Measurements from ENCODE around the gene APH1A. TPM values are rescaled to one million over a fixed set of nuclear protein-coding genes. Genes with fewer than 3 reads are reported as not detected.

The APH1A gene
- total and polyA plus RNA-seq, 2 of the 13 experiments (the other 11 are each of a cell fraction or from before 2014, with no cell fraction given) = 114 to 130 TPM

GRCh38 chr1:150280138-150280707 lies 11.4 kb upstream of the APH1A start (continued):
- TF ChIP-seq SP1 (IDR thresholded peaks at IDR 0.05) = no peak
- TF ChIP-seq SP1 (CRISPR knock-in tag; IDR thresholded peaks at IDR 0.05) = 0 out of 2 replicates have a peak, but pooled peaks have one; percentile 39
- no peak for TF ChIP-seq ZNF225 (CRISPR knock-in tag; IDR thresholded peaks at IDR 0.05)
- TF ChIP-seq ZNF44 (CRISPR knock-in tag; IDR thresholded peaks at IDR 0.05) = no peak
- no peak for TF ChIP-seq CHCHD3 (CRISPR knock-in tag; IDR thresholded peaks at IDR 0.05)
- TF ChIP-seq EZH2 (conservative IDR thresholded peaks at IDR 0.05; ENCODE audit: low read depth, low read length) = no peak
- no peak for TF ChIP-seq MAZ (IDR thresholded peaks at IDR 0.05; ENCODE audit: borderline replicate concordance, low read depth, low read length)
- TF ChIP-seq MAZ (CRISPR knock-in tag; IDR thresholded peaks at IDR 0.05; ENCODE audit: low read depth) = no peak
- no peak for TF ChIP-seq ZFP90 (CRISPR knock-in tag; IDR thresholded peaks at IDR 0.05; ENCODE audit: borderline replicate concordance)
- TF ChIP-seq HNRNPK (IDR thresholded peaks at IDR 0.05; ENCODE audit: low read depth, low read length, poor library complexity, severe bottlenecking) = no peak
- TF ChIP-seq RBM22 (optimal IDR thresholded peaks at IDR 0.05; ENCODE audit: low read length) = no peak

DNA sequence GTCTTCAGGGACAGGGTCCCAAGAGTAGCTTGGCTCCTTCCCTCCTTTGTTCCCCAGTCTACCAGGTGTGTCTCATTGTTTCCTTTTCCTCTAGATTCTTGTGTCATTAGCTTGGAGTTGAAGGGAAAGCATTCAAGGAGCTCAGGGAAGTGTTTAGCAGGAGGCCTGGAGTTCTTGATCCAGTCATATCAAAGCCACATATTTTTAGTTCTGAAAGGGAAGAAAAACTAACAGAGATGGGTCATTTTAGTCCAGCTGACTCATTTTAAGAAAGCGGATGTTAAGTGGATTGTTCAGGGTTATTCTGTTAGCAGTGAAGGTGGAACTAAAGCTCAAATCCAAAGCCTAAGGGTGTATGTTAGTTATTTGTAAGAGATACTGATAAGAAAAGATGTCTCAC lies 4.5 kb upstream of the APH1A start:
- ATAC-seq (no peak), DNase-seq (ENCODE audit: low spot score) (no peak), FAIRE-seq (no peak)
- no peaks in the 10 kb centered on the region for H3K36me3 ChIP-seq (replicated peaks in 1 of 2; ENCODE audit: control insufficient read depth in 1 of 2, insufficient read depth in 2 of 2, low read length in 2 of 2)
- 88% methylated on average over 1 of the region's 1 CpG for WGBS (ENCODE audit: low lambda C conversion rate)
- no peak for TF ChIP-seq XBP1 (CRISPR knock-in tag; IDR thresholded peaks at IDR 0.05)
- no peak for TF ChIP-seq JUN (CRISPR knock-in tag; IDR thresholded peaks at IDR 0.05)
- TF ChIP-seq ZNF160 (CRISPR knock-in tag; IDR thresholded peaks at IDR 0.05) = no peak
- no peak for TF ChIP-seq NFATC3 (CRISPR knock-in tag; IDR thresholded peaks at IDR 0.05)
- no peak for TF ChIP-seq PHF21A (CRISPR knock-in tag; IDR thresholded peaks at IDR 0.05)
- TF ChIP-seq ZNF441 (CRISPR knock-in tag; IDR thresholded peaks at IDR 0.05; ENCODE audit: borderline replicate concordance) = no peak
- no peak for TF ChIP-seq FOXP1 (IDR thresholded peaks at IDR 0.05)
- no peak for TF ChIP-seq FOXP1 (CRISPR knock-in tag; IDR thresholded peaks at IDR 0.05)
- no peak for TF ChIP-seq SMAD1 (CRISPR knock-in tag; IDR thresholded peaks at IDR 0.05; ENCODE audit: borderline replicate concordance, low read depth)
- TF ChIP-seq ZNF564 (CRISPR knock-in tag; IDR thresholded peaks at IDR 0.05) = no peak
- no peak for TF ChIP-seq ZFP90 (CRISPR knock-in tag; IDR thresholded peaks at IDR 0.05; ENCODE audit: borderline replicate concordance)
- TF ChIP-seq TBL1XR1 (IDR thresholded peaks at IDR 0.05; ENCODE audit: borderline replicate concordance, low read length, partially characterized antibody) = no peak
- TF ChIP-seq, protein P1, sequence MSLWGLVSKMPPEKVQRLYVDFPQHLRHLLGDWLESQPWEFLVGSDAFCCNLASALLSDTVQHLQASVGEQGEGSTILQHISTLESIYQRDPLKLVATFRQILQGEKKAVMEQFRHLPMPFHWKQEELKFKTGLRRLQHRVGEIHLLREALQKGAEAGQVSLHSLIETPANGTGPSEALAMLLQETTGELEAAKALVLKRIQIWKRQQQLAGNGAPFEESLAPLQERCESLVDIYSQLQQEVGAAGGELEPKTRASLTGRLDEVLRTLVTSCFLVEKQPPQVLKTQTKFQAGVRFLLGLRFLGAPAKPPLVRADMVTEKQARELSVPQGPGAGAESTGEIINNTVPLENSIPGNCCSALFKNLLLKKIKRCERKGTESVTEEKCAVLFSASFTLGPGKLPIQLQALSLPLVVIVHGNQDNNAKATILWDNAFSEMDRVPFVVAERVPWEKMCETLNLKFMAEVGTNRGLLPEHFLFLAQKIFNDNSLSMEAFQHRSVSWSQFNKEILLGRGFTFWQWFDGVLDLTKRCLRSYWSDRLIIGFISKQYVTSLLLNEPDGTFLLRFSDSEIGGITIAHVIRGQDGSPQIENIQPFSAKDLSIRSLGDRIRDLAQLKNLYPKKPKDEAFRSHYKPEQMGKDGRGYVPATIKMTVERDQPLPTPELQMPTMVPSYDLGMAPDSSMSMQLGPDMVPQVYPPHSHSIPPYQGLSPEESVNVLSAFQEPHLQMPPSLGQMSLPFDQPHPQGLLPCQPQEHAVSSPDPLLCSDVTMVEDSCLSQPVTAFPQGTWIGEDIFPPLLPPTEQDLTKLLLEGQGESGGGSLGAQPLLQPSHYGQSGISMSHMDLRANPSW (CRISPR knock-in tag; IDR thresholded peaks at IDR 0.05; ENCODE audit: borderline replicate concordance) = no peak
- TF ChIP-seq RBFOX2 (IDR thresholded peaks at IDR 0.05; ENCODE audit: low read depth, low read length) = no peak
- no peak for TF ChIP-seq ZNF567 (CRISPR knock-in tag; IDR thresholded peaks at IDR 0.05; ENCODE audit: borderline replicate concordance)
- no peak for TF ChIP-seq HCFC1 (IDR thresholded peaks at IDR 0.05; ENCODE audit: low read depth, low read length)
- CTCF ChIA-PET (ENCODE audit: low intra/inter-chr PET ratio, low total read pairs) = no interaction called here
- H3K79me2 ChIP-seq (ENCODE audit: insufficient read depth, low read length) = peaks cover 3% of the 10 kb centered on the region
- intact Hi-C loops (cut with micrococcal nuclease; ENCODE audit: unreplicated experiment) (no loop called here), in situ Hi-C loops (cut with HindIII; ENCODE audit: extremely low pct_ligation_motif_present, low pct_unique_long_range_greater_than_20kb) (no loop called here)
- H3K27me3 ChIP-seq (ENCODE audit: control insufficient read depth in 1 of 2, insufficient read depth in 2 of 2, low read length in 2 of 2) = no peaks in the 10 kb centered on the region
- H2AFZ ChIP-seq (ENCODE audit: low read length) = no peak overlapping the region
- H3K4me1 ChIP-seq (ENCODE audit: insufficient read depth, low read length) = peaks cover 19% of the 10 kb centered on the region
- POLR2A ChIA-PET = interaction anchor here (1.6 to 1.7 kb wide), 2 partner anchors 15 to 91 kb away, joined by 6 read pairs; partner anchors contain the start of genes CA14 and RPRD2
- H3K9me3 ChIP-seq (ENCODE audit: low read length) = no peaks in the 10 kb centered on the region
- no peak overlapping the region for H3K4me2 ChIP-seq (ENCODE audit: low read depth, low read length)
- no TSS peak for BruUV-seq (replicated peaks)
- H3K27ac ChIP-seq (ENCODE audit: extremely low read length, insufficient read depth, low read length) = no peak overlapping the region
- H4K20me1 ChIP-seq (ENCODE audit: insufficient read depth, low read length) = no peaks in the 10 kb centered on the region
- H3K9ac ChIP-seq (ENCODE audit: insufficient read depth, low read depth, low read length) = no peak overlapping the region
- H3K4me3 ChIP-seq (replicated peaks in 1 of 3; ENCODE audit: insufficient read depth in 1 of 3, low read depth in 2 of 3, low read length in 3 of 3) = no peak overlapping the region

Measured in HepG2 (cell line).